Caco-2 (cell line): ENCODE data around the gene UBE2L5. TPM values are rescaled to one million over a fixed set of nuclear protein-coding genes. Genes with fewer than 3 reads are reported as not detected.

Experiments used
- BruUV-seq: library from RNA; stranded (reverse); fragments of 400-500 nt; replicated peaks from 2 replicates; lab custom pipeline; 2021; lab: Mats Ljungman, UMichigan
- CTCF ChIA-PET: fragments of 300-600 bp; sonication (Branson Sonifier 250); formaldehyde crosslinking; loops from one replicate; lab custom pipeline; 2022; ENCODE audit warnings: antibody characterized with exemption; lab: Charles Lee
- POLR2A ChIA-PET: fragments of 300-600 bp; sonication (Branson Sonifier 250); formaldehyde crosslinking; loops from one replicate; lab custom pipeline; 2022; ENCODE audit warnings: antibody characterized with exemption; lab: Charles Lee
- DNase-seq, 2 experiments: peaks; one replicate each; pipeline versions ENCODE4 v3.0.0 to v3.0.0-alpha.2; 2020 to 2022
- H3K27me3 ChIP-seq: replicated peaks from 2 replicates; pipeline ENCODE4 v1.6.0; 2011; ENCODE audit warnings: low read length; ENCODE audit not compliant: control insufficient read depth, insufficient read depth
- H3K36me3 ChIP-seq: 2 replicates; pipeline ENCODE4 v1.5.1; 2011; ENCODE audit warnings: low read length; ENCODE audit not compliant: control insufficient read depth, insufficient read depth
- H3K4me1 ChIP-seq: fragments of 250-450 bp; sonication (Bioruptor Pico); 2 replicates; pipeline ENCODE4 v1.5.1; 2020; ENCODE audit warnings: mild to moderate bottlenecking
- H3K4me3 ChIP-seq: 2 replicates; pipeline ENCODE4 v1.5.1; 2011; ENCODE audit warnings: low read depth, mild to moderate bottlenecking, control low read depth, low read length
- H3K9me3 ChIP-seq: fragments of 250-450 bp; sonication (Bioruptor Pico); 2 replicates; pipeline ENCODE4 v1.5.1; 2020; ENCODE audit warnings: mild to moderate bottlenecking, moderate library complexity
- H3K27ac Mint-ChIP-seq: one replicate; pipeline ENCODE4 v1.8.0; 2022; ENCODE audit warnings: mixed read lengths; ENCODE audit not compliant: unreplicated experiment
- H3K27me3 Mint-ChIP-seq: one replicate; pipeline ENCODE4 v1.8.0; 2022; ENCODE audit warnings: mixed read lengths; ENCODE audit not compliant: insufficient read depth, unreplicated experiment
- H3K36me3 Mint-ChIP-seq: one replicate; pipeline ENCODE4 v1.8.0; 2022; ENCODE audit warnings: mild to moderate bottlenecking, mixed read lengths; ENCODE audit not compliant: insufficient read depth, unreplicated experiment
- H3K4me1 Mint-ChIP-seq: one replicate; pipeline ENCODE4 v1.8.0; 2022; ENCODE audit warnings: low read depth, mixed read lengths; ENCODE audit not compliant: unreplicated experiment
- H3K4me3 Mint-ChIP-seq: one replicate; pipeline ENCODE4 v1.8.0; 2022; ENCODE audit warnings: mild to moderate bottlenecking, moderate library complexity, mixed read lengths; ENCODE audit not compliant: unreplicated experiment
- H3K9me3 Mint-ChIP-seq: one replicate; pipeline ENCODE4 v1.8.0; 2022; ENCODE audit warnings: mixed read lengths; ENCODE audit not compliant: unreplicated experiment
- intact Hi-C: fragments of 100-400 bp; cut with micrococcal nuclease; formaldehyde crosslinking; loops from one replicate; pipeline ENCODE4 v1.10.0; 2022; ENCODE audit not compliant: unreplicated experiment
- total RNA-seq: library from RNA; stranded (reverse); gene quantifications from 2 replicates; pipeline ENCODE4 v1.2.3, GENCODE V29; 2022
- TF ChIP-seq, protein P1 (sequence below), 2 experiments: fragments of 200-600 bp in 1 of 2; IDR thresholded peaks; 1 replicate in 1 of 2; 2 replicates in 1 of 2; pipeline versions ENCODE4 v1.5.1 to v1.8.0; 2011 to 2022; ENCODE audit warnings: antibody characterized with exemption in 1 of 2, control low read depth in 1 of 2, inconsistent platforms in 1 of 2, low read depth in 1 of 2, low read length in 1 of 2, mild to moderate bottlenecking in 1 of 2, moderate library complexity in 1 of 2; ENCODE audit not compliant: insufficient read depth in 1 of 2, severe bottlenecking in 1 of 2, unreplicated experiment in 1 of 2

UBE2L5 gene
- total RNA-seq, 1 experiment from 2014 or later: not detected

DNA sequence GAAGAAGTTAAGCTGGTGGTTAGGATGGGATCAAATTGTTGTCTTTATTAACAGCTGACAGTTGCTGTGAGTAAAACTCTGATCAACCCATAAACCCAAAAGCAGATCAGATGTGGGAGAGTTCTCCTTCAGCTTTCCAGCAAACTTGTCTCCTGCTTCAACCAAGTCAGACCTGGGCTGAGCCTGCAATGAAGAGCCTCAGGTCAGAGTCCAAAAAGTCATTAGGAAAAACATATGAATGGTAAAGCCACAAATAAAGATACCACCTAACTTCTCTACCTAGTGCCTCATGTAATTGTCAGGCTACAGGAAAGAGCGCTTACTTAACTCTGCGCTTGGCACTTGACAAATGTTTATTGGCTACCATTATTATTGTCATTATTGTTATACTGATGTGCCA, 21.9 kb upstream of the UBE2L5 start:
- TF ChIP-seq, protein P1, sequence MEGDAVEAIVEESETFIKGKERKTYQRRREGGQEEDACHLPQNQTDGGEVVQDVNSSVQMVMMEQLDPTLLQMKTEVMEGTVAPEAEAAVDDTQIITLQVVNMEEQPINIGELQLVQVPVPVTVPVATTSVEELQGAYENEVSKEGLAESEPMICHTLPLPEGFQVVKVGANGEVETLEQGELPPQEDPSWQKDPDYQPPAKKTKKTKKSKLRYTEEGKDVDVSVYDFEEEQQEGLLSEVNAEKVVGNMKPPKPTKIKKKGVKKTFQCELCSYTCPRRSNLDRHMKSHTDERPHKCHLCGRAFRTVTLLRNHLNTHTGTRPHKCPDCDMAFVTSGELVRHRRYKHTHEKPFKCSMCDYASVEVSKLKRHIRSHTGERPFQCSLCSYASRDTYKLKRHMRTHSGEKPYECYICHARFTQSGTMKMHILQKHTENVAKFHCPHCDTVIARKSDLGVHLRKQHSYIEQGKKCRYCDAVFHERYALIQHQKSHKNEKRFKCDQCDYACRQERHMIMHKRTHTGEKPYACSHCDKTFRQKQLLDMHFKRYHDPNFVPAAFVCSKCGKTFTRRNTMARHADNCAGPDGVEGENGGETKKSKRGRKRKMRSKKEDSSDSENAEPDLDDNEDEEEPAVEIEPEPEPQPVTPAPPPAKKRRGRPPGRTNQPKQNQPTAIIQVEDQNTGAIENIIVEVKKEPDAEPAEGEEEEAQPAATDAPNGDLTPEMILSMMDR (IDR thresholded peaks at IDR 0.05; ENCODE audit: insufficient read depth in 1 of 2, low read depth in 1 of 2, low read length in 1 of 2, severe bottlenecking in 1 of 2, unreplicated experiment in 1 of 2): no peak
- no TSS peak for BruUV-seq
- POLR2A ChIA-PET: no interaction called here

DNA sequence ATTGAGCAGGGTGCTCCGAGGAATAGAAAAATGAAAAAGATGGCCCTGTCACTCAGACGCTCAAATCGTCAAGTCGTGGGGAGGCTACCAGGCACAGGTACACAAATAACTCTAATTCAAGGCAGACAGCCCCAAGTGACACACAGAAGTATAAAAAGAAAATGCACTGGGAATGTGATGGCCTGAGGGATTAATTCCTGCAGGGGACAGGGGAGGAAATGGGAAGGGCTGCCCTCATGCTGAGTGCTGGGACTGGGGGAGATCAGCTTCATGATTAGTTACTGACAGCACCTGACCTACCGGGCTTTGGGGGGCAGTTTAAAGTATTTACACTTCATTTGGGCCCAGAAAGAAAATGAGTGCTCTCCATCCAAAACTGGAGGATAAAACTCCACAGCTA, 20.9 kb upstream of the UBE2L5 start:
- CTCF ChIA-PET: no interaction called here
- Mint-ChIP-seq H3K27me3 (no peaks in the 10 kb centered on the region), H3K36me3 (no peaks in the 10 kb centered on the region), H3K4me1 (no peaks in the 10 kb centered on the region), H3K27ac (no peak overlapping the region), H3K4me3 (no peak overlapping the region), H3K9me3 (no peaks in the 10 kb centered on the region)
- Histone ChIP-seq H3K4me1 (peaks cover 4% of the 10 kb centered on the region; the same call in 1 of the 2 replicates), H3K27me3 (no peaks in the 10 kb centered on the region), H3K36me3 (no peaks in the 10 kb centered on the region), H3K9me3 (no peaks in the 10 kb centered on the region), H3K4me3 (no peak overlapping the region)
- intact Hi-C loops: no loop called here
- no TSS peak for BruUV-seq
- TF ChIP-seq, protein P1 (IDR thresholded peaks at IDR 0.05; ENCODE audit: insufficient read depth in 1 of 2, low read depth in 1 of 2, low read length in 1 of 2, severe bottlenecking in 1 of 2, unreplicated experiment in 1 of 2): no peak
- POLR2A ChIA-PET: no interaction called here
- DNase-seq: no peak

More for the DNA sequence above, 21.9 kb upstream of the UBE2L5 start:
- no peaks in the 10 kb centered on the region for H3K27me3 ChIP-seq
- no peaks in the 10 kb centered on the region for H3K36me3 ChIP-seq
- no peak overlapping the region for H3K4me3 Mint-ChIP-seq
- CTCF ChIA-PET: interaction anchor here (0.7 kb wide), 1 partner anchor 46 kb away, joined by 5 read pairs; no protein-coding TSS in a partner anchor
- peaks cover 4% of the 10 kb centered on the region; the same call in 1 of the 2 replicates for H3K4me1 ChIP-seq
- no peak overlapping the region for H3K4me3 ChIP-seq
- DNase-seq: no peak
- no peaks in the 10 kb centered on the region for H3K27me3 Mint-ChIP-seq
- intact Hi-C loops: no loop called here
- H3K9me3 Mint-ChIP-seq: no peaks in the 10 kb centered on the region
- no peaks in the 10 kb centered on the region for H3K36me3 Mint-ChIP-seq
- no peak overlapping the region for H3K27ac Mint-ChIP-seq
- H3K9me3 ChIP-seq: no peaks in the 10 kb centered on the region
- no peaks in the 10 kb centered on the region for H3K4me1 Mint-ChIP-seq

DNA sequence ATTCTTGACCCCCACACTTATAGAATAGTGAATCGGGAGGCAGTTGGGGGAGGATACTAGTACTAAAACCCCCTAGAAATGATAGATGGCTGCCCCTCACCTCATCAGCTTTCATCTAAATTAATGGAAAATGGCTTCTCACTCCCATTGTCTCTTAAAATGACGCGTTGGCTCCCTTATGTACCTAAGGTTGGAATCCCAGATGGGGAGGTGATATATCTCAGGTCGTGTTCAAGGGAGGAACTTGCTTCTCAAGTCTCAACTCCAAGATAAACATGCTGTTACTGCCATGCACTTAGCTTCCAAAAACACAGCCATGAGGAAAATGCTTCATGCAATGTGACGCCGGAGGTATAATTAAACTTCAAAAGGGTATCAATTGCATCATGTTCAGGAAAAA, 18.8 kb upstream of the UBE2L5 start:
- TF ChIP-seq, protein P1 (IDR thresholded peaks at IDR 0.05; ENCODE audit: insufficient read depth in 1 of 2, low read depth in 1 of 2, low read length in 1 of 2, severe bottlenecking in 1 of 2, unreplicated experiment in 1 of 2): no peak
- ChIA-PET POLR2A (no interaction called here), CTCF (no interaction called here)
- intact Hi-C loops: no loop called here
- Mint-ChIP-seq H3K4me1 (no peaks in the 10 kb centered on the region), H3K9me3 (no peaks in the 10 kb centered on the region), H3K27me3 (no peaks in the 10 kb centered on the region), H3K27ac (no peak overlapping the region), H3K36me3 (peaks cover 5% of the 10 kb centered on the region), H3K4me3 (no peak overlapping the region)
- DNase-seq: no peak
- Histone ChIP-seq H3K4me1 (peaks cover 4% of the 10 kb centered on the region; the same call in 1 of the 2 replicates), H3K9me3 (no peaks in the 10 kb centered on the region), H3K36me3 (no peaks in the 10 kb centered on the region), H3K27me3 (no peaks in the 10 kb centered on the region), H3K4me3 (no peak overlapping the region)
- no TSS peak for BruUV-seq
